Activated naive CD4-positive, alpha-beta T cell treated with anti-CD3 and anti-CD28 coated beads, Interleukin-2, amount 50 U/mL, for 24 hours (primary cell): ENCODE results near the gene CD164.
"Not testable (repeated sequence)": the region's sequence is repeated elsewhere in the genome, so short reads cannot be mapped to it uniquely, and the experiment has no call there.

Source experiments
- H3K27ac Mint-ChIP-seq: one replicate; pipeline ENCODE4 v1.8.0; 2021; ENCODE audit warnings: mild to moderate bottlenecking, mixed read lengths
- H3K27me3 Mint-ChIP-seq: one replicate; pipeline ENCODE4 v1.8.0; 2021; ENCODE audit warnings: mixed read lengths
- H3K36me3 Mint-ChIP-seq: one replicate; pipeline ENCODE4 v1.8.0; 2021; ENCODE audit warnings: mixed read lengths
- H3K4me1 Mint-ChIP-seq: one replicate; pipeline ENCODE4 v1.8.0; 2021; ENCODE audit warnings: mixed read lengths
- H3K4me3 Mint-ChIP-seq: one replicate; pipeline ENCODE4 v1.8.0; 2021; ENCODE audit warnings: mild to moderate bottlenecking, mixed read lengths
- H3K9me3 Mint-ChIP-seq: one replicate; pipeline ENCODE4 v1.8.0; 2021; ENCODE audit warnings: mixed read lengths

The CD164 gene

GRCh38 chr6:109336221-109336961 is 45.9 kb downstream of the CD164 start:
- Mint-ChIP-seq H3K4me1 (no peaks in the 10 kb centered on the region), H3K27me3 (no peaks in the 10 kb centered on the region), H3K36me3 (peaks cover 1% of the 10 kb centered on the region), H3K4me3 (no peak overlapping the region), H3K9me3 (no peaks in the 10 kb centered on the region), H3K27ac (no peak overlapping the region)

- not testable (repeated sequence) for H3K27me3 Mint-ChIP-seq, H3K4me3 Mint-ChIP-seq, H3K27ac Mint-ChIP-seq, H3K4me1 Mint-ChIP-seq, H3K9me3 Mint-ChIP-seq, H3K36me3 Mint-ChIP-seq
Observed at GRCh38 chr6:109333870-109334269, 48.4 kb downstream of the CD164 start.

- H3K9me3 Mint-ChIP-seq = no peaks in the 10 kb centered on the region
- H3K4me1 Mint-ChIP-seq = peaks cover 7% of the 10 kb centered on the region
- peaks cover 1% of the 10 kb centered on the region for H3K36me3 Mint-ChIP-seq
- no peaks in the 10 kb centered on the region for H3K27me3 Mint-ChIP-seq
- no peak overlapping the region for H3K4me3 Mint-ChIP-seq
- H3K27ac Mint-ChIP-seq = no peak overlapping the region
Observed at GRCh38 chr6:109332748-109333147, 49.5 kb downstream of the CD164 start.

- H3K9me3 Mint-ChIP-seq = no peaks in the 10 kb centered on the region
- H3K27me3 Mint-ChIP-seq = no peaks in the 10 kb centered on the region
- peaks cover 7% of the 10 kb centered on the region for H3K4me1 Mint-ChIP-seq
- H3K27ac Mint-ChIP-seq = no peak overlapping the region
- no peaks in the 10 kb centered on the region for H3K36me3 Mint-ChIP-seq
- H3K4me3 Mint-ChIP-seq = no peak overlapping the region
Observed at GRCh38 chr6:109331081-109331480, 51.2 kb downstream of the CD164 start.

GRCh38 chr6:109330263-109330662 is 52.0 kb downstream of the CD164 start:
- no peaks in the 10 kb centered on the region for H3K27me3 Mint-ChIP-seq
- no peak overlapping the region for H3K27ac Mint-ChIP-seq
- no peaks in the 10 kb centered on the region for H3K36me3 Mint-ChIP-seq
- no peaks in the 10 kb centered on the region for H3K9me3 Mint-ChIP-seq
- H3K4me3 Mint-ChIP-seq = no peak overlapping the region
- peaks cover 7% of the 10 kb centered on the region for H3K4me1 Mint-ChIP-seq

- no peak overlapping the region for H3K27ac Mint-ChIP-seq
Observed at GRCh38 chr6:109328629-109329028, 53.6 kb downstream of the CD164 start.

GRCh38 chr6:109327959-109328358 is 54.3 kb downstream of the CD164 start:
- no peaks in the 10 kb centered on the region for H3K36me3 Mint-ChIP-seq
- no peak overlapping the region for H3K27ac Mint-ChIP-seq
- H3K9me3 Mint-ChIP-seq = no peaks in the 10 kb centered on the region
- H3K27me3 Mint-ChIP-seq = no peaks in the 10 kb centered on the region
- peaks cover 10% of the 10 kb centered on the region for H3K4me1 Mint-ChIP-seq
- no peak overlapping the region for H3K4me3 Mint-ChIP-seq

More at GRCh38 chr6:109328629-109329028, 53.6 kb downstream of the CD164 start:
- Mint-ChIP-seq H3K9me3 (no peaks in the 10 kb centered on the region), H3K27me3 (no peaks in the 10 kb centered on the region), H3K4me1 (peaks cover 7% of the 10 kb centered on the region), H3K4me3 (no peak overlapping the region), H3K36me3 (no peaks in the 10 kb centered on the region)

- no peak overlapping the region for H3K4me3 Mint-ChIP-seq
- H3K36me3 Mint-ChIP-seq = no peaks in the 10 kb centered on the region
- H3K27me3 Mint-ChIP-seq = no peaks in the 10 kb centered on the region
- peaks cover 15% of the 10 kb centered on the region for H3K4me1 Mint-ChIP-seq
- H3K27ac Mint-ChIP-seq = no peak overlapping the region
- no peaks in the 10 kb centered on the region for H3K9me3 Mint-ChIP-seq
Observed at GRCh38 chr6:109327491-109327890, 54.8 kb downstream of the CD164 start.

GRCh38 chr6:109326351-109326750 is 55.9 kb downstream of the CD164 start:
- no peaks in the 10 kb centered on the region for H3K27me3 Mint-ChIP-seq
- H3K36me3 Mint-ChIP-seq = no peaks in the 10 kb centered on the region
- H3K9me3 Mint-ChIP-seq = no peaks in the 10 kb centered on the region
- H3K27ac Mint-ChIP-seq = no peak overlapping the region
- H3K4me1 Mint-ChIP-seq = peaks cover 19% of the 10 kb centered on the region
- H3K4me3 Mint-ChIP-seq = no peak overlapping the region

- peaks cover 19% of the 10 kb centered on the region for H3K4me1 Mint-ChIP-seq
- no peak overlapping the region for H3K4me3 Mint-ChIP-seq
- no peaks in the 10 kb centered on the region for H3K27me3 Mint-ChIP-seq
- H3K9me3 Mint-ChIP-seq = no peaks in the 10 kb centered on the region
- no peaks in the 10 kb centered on the region for H3K36me3 Mint-ChIP-seq
- no peak overlapping the region for H3K27ac Mint-ChIP-seq
Observed at GRCh38 chr6:109325400-109325801, 56.9 kb downstream of the CD164 start.

GRCh38 chr6:109323241-109323640 is 59.0 kb downstream of the CD164 start:
- H3K36me3 Mint-ChIP-seq = no peaks in the 10 kb centered on the region
- H3K27ac Mint-ChIP-seq = no peak overlapping the region
- H3K4me3 Mint-ChIP-seq = no peak overlapping the region
- H3K9me3 Mint-ChIP-seq = no peaks in the 10 kb centered on the region
- H3K4me1 Mint-ChIP-seq = peaks cover 12% of the 10 kb centered on the region
- H3K27me3 Mint-ChIP-seq = no peaks in the 10 kb centered on the region

GRCh38 chr6:109322825-109323224 is 59.4 kb downstream of the CD164 start:
- Mint-ChIP-seq H3K4me3 (no peak overlapping the region), H3K27ac (no peak overlapping the region)

GRCh38 chr6:109321752-109322151 is 60.5 kb downstream of the CD164 start:
- no peak overlapping the region for H3K27ac Mint-ChIP-seq
- H3K27me3 Mint-ChIP-seq = no peaks in the 10 kb centered on the region
- H3K36me3 Mint-ChIP-seq = no peaks in the 10 kb centered on the region
- H3K9me3 Mint-ChIP-seq = no peaks in the 10 kb centered on the region
- H3K4me3 Mint-ChIP-seq = no peak overlapping the region
- H3K4me1 Mint-ChIP-seq = peaks cover 12% of the 10 kb centered on the region

More at GRCh38 chr6:109322825-109323224, 59.4 kb downstream of the CD164 start:
- H3K27me3 Mint-ChIP-seq = no peaks in the 10 kb centered on the region
- no peaks in the 10 kb centered on the region for H3K36me3 Mint-ChIP-seq
- peaks cover 12% of the 10 kb centered on the region for H3K4me1 Mint-ChIP-seq
- no peaks in the 10 kb centered on the region for H3K9me3 Mint-ChIP-seq

- H3K36me3 Mint-ChIP-seq = no peaks in the 10 kb centered on the region
- peaks cover 12% of the 10 kb centered on the region for H3K4me1 Mint-ChIP-seq
- no peaks in the 10 kb centered on the region for H3K27me3 Mint-ChIP-seq
- no peak overlapping the region for H3K4me3 Mint-ChIP-seq
- H3K27ac Mint-ChIP-seq = no peak overlapping the region
- H3K9me3 Mint-ChIP-seq = no peaks in the 10 kb centered on the region
Observed at GRCh38 chr6:109320072-109320471, 62.2 kb downstream of the CD164 start.

- Mint-ChIP-seq H3K4me3 (no peak overlapping the region), H3K9me3 (no peaks in the 10 kb centered on the region), H3K36me3 (no peaks in the 10 kb centered on the region), H3K27ac (no peak overlapping the region), H3K4me1 (peaks cover 12% of the 10 kb centered on the region), H3K27me3 (no peaks in the 10 kb centered on the region)
Observed at GRCh38 chr6:109318328-109318876, 63.9 kb downstream of the CD164 start.

GRCh38 chr6:109316909-109317308 is 65.4 kb downstream of the CD164 start:
- H3K27me3 Mint-ChIP-seq = no peaks in the 10 kb centered on the region
- no peak overlapping the region for H3K27ac Mint-ChIP-seq
- H3K36me3 Mint-ChIP-seq = no peaks in the 10 kb centered on the region
- no peaks in the 10 kb centered on the region for H3K9me3 Mint-ChIP-seq
- no peaks in the 10 kb centered on the region for H3K4me1 Mint-ChIP-seq
- H3K4me3 Mint-ChIP-seq = no peak overlapping the region
